Endothelial cell of umbilical vein (primary cell): ENCODE results near the gene ABCG4. TPM values are rescaled to one million over a fixed set of nuclear protein-coding genes. Genes with fewer than 3 reads are reported as not detected.
A peak's percentile ranks its signal among the peaks of the same experiment; 100 is the strongest.

ENCODE experiments used
- BruUV-seq: library from RNA; stranded (reverse); fragments of 400-500 nt; replicated peaks from 2 replicates; lab custom pipeline; 2021; lab: Mats Ljungman, UMichigan
- CTCF ChIA-PET: fragments of 300-600, 350-600 bp; sonication (Branson Sonifier 250); formaldehyde crosslinking; loops from one replicate; lab custom pipeline; 2021; ENCODE audit warnings: antibody characterized with exemption, inconsistent platforms; lab: Charles Lee
- POLR2A ChIA-PET: fragments of 300-600, 350-600 bp; sonication (Branson Sonifier 250); formaldehyde crosslinking; loops from one replicate; lab custom pipeline; 2021; ENCODE audit warnings: antibody characterized with exemption, inconsistent platforms; lab: Charles Lee
- DNase-seq: peaks from one replicate; pipeline ENCODE4 v3.0.0-alpha.2; 2011; ENCODE audit warnings: low read depth, low spot score
- FAIRE-seq: peaks from 2 replicates; lab custom pipeline; 2011; peaks lifted over from hg19 to GRCh38; lab: Jason Lieb, UNC
- H2AFZ ChIP-seq: 2 replicates; pipeline ENCODE4 v1.6.0; 2012; ENCODE audit warnings: low read depth, low read length, control low read depth, inconsistent platforms
- H3K27ac ChIP-seq: 2 replicates; pipeline ENCODE4 v1.5.1; 2011; ENCODE audit warnings: low read depth, mild to moderate bottlenecking, control low read depth, low read length, moderate library complexity; ENCODE audit not compliant: insufficient read depth
- H3K27me3 ChIP-seq, 2 experiments: 2 replicates each; pipeline versions ENCODE4 v1.6.0 to v1.6.1; 2011; ENCODE audit warnings: low read length in 2 of 2, mixed read lengths in 1 of 2; ENCODE audit not compliant: control insufficient read depth in 2 of 2, insufficient read depth in 2 of 2
- H3K36me3 ChIP-seq, 2 experiments: 2 replicates in 1 of 2; 3 replicates in 1 of 2; pipeline ENCODE4 v1.5.1; 2011; ENCODE audit warnings: low read length in 2 of 2, mild to moderate bottlenecking in 1 of 2, moderate library complexity in 1 of 2; ENCODE audit not compliant: control insufficient read depth in 2 of 2, insufficient read depth in 2 of 2; ENCODE audit errors: extremely low read depth in 1 of 2
- H3K4me1 ChIP-seq: 3 replicates; pipeline ENCODE4 v1.5.1; 2011; ENCODE audit warnings: mild to moderate bottlenecking, low read length; ENCODE audit not compliant: control insufficient read depth, insufficient read depth; ENCODE audit errors: extremely low read depth
- H3K4me2 ChIP-seq: 2 replicates; pipeline ENCODE4 v1.6.1; 2011; ENCODE audit warnings: low read length, control low read depth, mixed read lengths; ENCODE audit not compliant: insufficient read depth
- H3K4me3 ChIP-seq, 3 experiments: fragments of 200-600 bp in 1 of 3; sonication (generic), shearing (Covaris generic) in 1 of 3; replicated peaks in 1 of 3; 2 replicates each; pipeline ENCODE4 v1.5.1; 2011 to 2016; ENCODE audit warnings: control low read depth in 3 of 3, low read length in 3 of 3, mild to moderate bottlenecking in 2 of 3, inconsistent platforms in 1 of 3, low read depth in 1 of 3, moderate library complexity in 1 of 3; ENCODE audit not compliant: insufficient read depth in 1 of 3
- H3K79me2 ChIP-seq: 2 replicates; pipeline ENCODE4 v1.6.0; 2012; ENCODE audit warnings: low read length, inconsistent platforms; ENCODE audit not compliant: control insufficient read depth, insufficient read depth
- H3K9ac ChIP-seq: replicated peaks from 2 replicates; pipeline ENCODE3; 2011; ENCODE audit warnings: low read length, control low read depth; ENCODE audit not compliant: insufficient read depth; ENCODE audit errors: extremely low read depth
- H3K9me1 ChIP-seq: replicated peaks from 3 replicates; pipeline ENCODE4 v1.6.0; 2011; ENCODE audit warnings: mild to moderate bottlenecking, low read length; ENCODE audit not compliant: control insufficient read depth, insufficient read depth; ENCODE audit errors: extremely low read depth
- H3K9me3 ChIP-seq: replicated peaks from 2 replicates; pipeline ENCODE4 v1.5.1; 2012; ENCODE audit warnings: low read length, inconsistent platforms; ENCODE audit not compliant: control insufficient read depth, insufficient read depth
- H4K20me1 ChIP-seq: replicated peaks from 2 replicates; pipeline ENCODE3; 2011; ENCODE audit warnings: mild to moderate bottlenecking, low read length; ENCODE audit not compliant: control insufficient read depth, insufficient read depth; ENCODE audit errors: extremely low read depth
- EZH2 ChIP-seq: IDR thresholded peaks from 2 replicates; pipeline ENCODE4 v1.6.1; 2012; ENCODE audit warnings: borderline replicate concordance, low read depth, mild to moderate bottlenecking, moderate library complexity, low read length, inconsistent platforms; ENCODE audit not compliant: severe bottlenecking
- GATA2 ChIP-seq: IDR thresholded peaks from 2 replicates; pipeline ENCODE4 v1.7.0; 2011; ENCODE audit warnings: low read depth, mild to moderate bottlenecking, moderate library complexity, mixed read lengths, low read length; ENCODE audit not compliant: insufficient read length, insufficient read depth
- JUN ChIP-seq: IDR thresholded peaks from 2 replicates; pipeline ENCODE4 v1.6.1; 2011; ENCODE audit warnings: borderline replicate concordance, low read depth; ENCODE audit not compliant: insufficient read length, insufficient read depth
- MAX ChIP-seq: IDR thresholded peaks from 2 replicates; pipeline ENCODE4 v1.6.1; 2011; ENCODE audit not compliant: insufficient read depth, insufficient read length
- POLR2AphosphoS5 ChIP-seq: IDR thresholded peaks from 2 replicates; pipeline ENCODE4 v1.6.1; 2012; ENCODE audit warnings: low read depth, mild to moderate bottlenecking, control low read depth, low read length, moderate library complexity; ENCODE audit not compliant: insufficient read depth
- dilution Hi-C: fragments of 300-500 bp; cut with MboI; formaldehyde crosslinking; loops from one replicate; pipeline ENCODE4 v1.15.0; 2019; ENCODE audit warnings: low sequenced_read_pairs; ENCODE audit not compliant: extremely low pct_ligation_motif_present
- intact Hi-C: fragments of 100-400 bp; cut with micrococcal nuclease; formaldehyde crosslinking; loops from one replicate; pipeline ENCODE4 v1.10.0; 2022
- polyA plus RNA-seq, 4 experiments: library from polyadenylated mRNA; depleted of rRNA in 3 of 4; stranded (reverse) in 3 of 4; unstranded in 1 of 4; fragments of >200 nt; gene quantifications; 2 replicates each; pipeline versions ENCODE4 v1.2.1 to v1.2.3, GENCODE V29; 2011 to 2012; ENCODE audit warnings: missing spikeins in 1 of 4
- total RNA-seq: library from RNA; stranded (reverse); gene quantifications from 2 replicates; pipeline ENCODE4 v1.2.3, GENCODE V29; 2021
- TF ChIP-seq, protein P1 (sequence below), 2 donors: IDR thresholded peaks; 1 replicate in 1 of 2; 2 replicates in 1 of 2; pipeline ENCODE4 v1.5.1; 2011; ENCODE audit warnings: low read length in 2 of 2, mild to moderate bottlenecking in 2 of 2, moderate library complexity in 2 of 2, control low read depth in 1 of 2, inconsistent platforms in 1 of 2, low read depth in 1 of 2; ENCODE audit not compliant: insufficient read depth in 1 of 2; ENCODE audit errors: extremely low read depth in 1 of 2

Gene ABCG4
- total and polyA plus RNA-seq, 2 donors (not counting 3 experiments of a cell fraction or from before 2014, with no cell fraction given) = 1.0 to 1.7 TPM

DNA sequence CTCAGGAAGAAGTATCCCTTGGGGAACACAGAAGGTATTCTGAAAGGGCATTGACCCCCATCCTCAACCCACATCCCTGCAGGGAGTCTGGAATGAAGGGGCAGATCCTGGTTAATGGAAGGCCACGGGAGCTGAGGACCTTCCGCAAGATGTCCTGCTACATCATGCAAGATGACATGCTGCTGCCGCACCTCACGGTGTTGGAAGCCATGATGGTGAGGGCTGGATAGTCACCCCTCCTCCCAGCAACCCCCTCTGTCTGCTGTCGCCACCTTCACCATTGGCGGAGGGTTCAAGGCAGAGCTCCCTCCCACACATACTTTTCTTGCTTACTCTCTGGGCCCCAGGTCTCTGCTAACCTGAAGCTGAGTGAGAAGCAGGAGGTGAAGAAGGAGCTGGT lies 5.3 kb downstream of the ABCG4 start:
- Histone ChIP-seq H3K9me3 (no peaks in the 10 kb centered on the region), H3K4me1 (peaks cover 3% of the 10 kb centered on the region), H4K20me1 (no peaks in the 10 kb centered on the region), H3K36me3 (no peaks in the 10 kb centered on the region), H3K9me1 (no peaks in the 10 kb centered on the region), H3K4me3 (no peak overlapping the region), H3K4me2 (no peak overlapping the region), H3K27ac (no peak overlapping the region), H3K79me2 (no peaks in the 10 kb centered on the region), H2AFZ (no peak overlapping the region), H3K9ac (no peak overlapping the region), H3K27me3 (no peaks in the 10 kb centered on the region)
- intact Hi-C loops = loop anchor here (10.0 kb wide), 1 partner anchor 311 kb away; no protein-coding TSS in a partner anchor
- TF ChIP-seq MAX (no peak), EZH2 (no peak), GATA2 (no peak), POLR2AphosphoS5 (no peak)
- dilution Hi-C loops = no loop called here
- POLR2A ChIA-PET = interaction anchor here (0.7 kb wide), 1 partner anchor 9 kb away, joined by 3 read pairs; no protein-coding TSS in a partner anchor
- CTCF ChIA-PET = interaction anchor here (0.7 to 1.8 kb wide), 4 partner anchors 10 to 168 kb away, joined by 3 to 9 read pairs (median 3); no protein-coding TSS in a partner anchor
- FAIRE-seq = no peak
- DNase-seq = no peak
- BruUV-seq = no TSS peak

- no TSS peak for BruUV-seq
- dilution Hi-C loops (no loop called here), intact Hi-C loops (loop anchor here (10.0 kb wide), 1 partner anchor 309 kb away; no protein-coding TSS in a partner anchor)
- FAIRE-seq (peak; percentile 26), DNase-seq (no peak)
- POLR2A ChIA-PET = interaction anchor here (0.5 kb wide), 1 partner anchor 11 kb away, joined by 5 read pairs; no protein-coding TSS in a partner anchor
- Histone ChIP-seq H3K27me3 (no peaks in the 10 kb centered on the region), H3K36me3 (no peaks in the 10 kb centered on the region), H3K4me2 (no peak overlapping the region), H3K4me3 (no peak overlapping the region), H4K20me1 (no peaks in the 10 kb centered on the region), H3K9me1 (no peaks in the 10 kb centered on the region), H3K79me2 (no peaks in the 10 kb centered on the region), H3K9me3 (no peaks in the 10 kb centered on the region), H3K9ac (no peak overlapping the region), H2AFZ (no peak overlapping the region), H3K4me1 (no peaks in the 10 kb centered on the region), H3K27ac (no peak overlapping the region)
- CTCF ChIA-PET = interaction anchor here (0.8 to 1.6 kb wide), 6 partner anchors 10 to 42 kb away, joined by 3 to 7 read pairs (median 3); partner anchors contain the start of gene NLRX1
- TF ChIP-seq, protein P1, sequence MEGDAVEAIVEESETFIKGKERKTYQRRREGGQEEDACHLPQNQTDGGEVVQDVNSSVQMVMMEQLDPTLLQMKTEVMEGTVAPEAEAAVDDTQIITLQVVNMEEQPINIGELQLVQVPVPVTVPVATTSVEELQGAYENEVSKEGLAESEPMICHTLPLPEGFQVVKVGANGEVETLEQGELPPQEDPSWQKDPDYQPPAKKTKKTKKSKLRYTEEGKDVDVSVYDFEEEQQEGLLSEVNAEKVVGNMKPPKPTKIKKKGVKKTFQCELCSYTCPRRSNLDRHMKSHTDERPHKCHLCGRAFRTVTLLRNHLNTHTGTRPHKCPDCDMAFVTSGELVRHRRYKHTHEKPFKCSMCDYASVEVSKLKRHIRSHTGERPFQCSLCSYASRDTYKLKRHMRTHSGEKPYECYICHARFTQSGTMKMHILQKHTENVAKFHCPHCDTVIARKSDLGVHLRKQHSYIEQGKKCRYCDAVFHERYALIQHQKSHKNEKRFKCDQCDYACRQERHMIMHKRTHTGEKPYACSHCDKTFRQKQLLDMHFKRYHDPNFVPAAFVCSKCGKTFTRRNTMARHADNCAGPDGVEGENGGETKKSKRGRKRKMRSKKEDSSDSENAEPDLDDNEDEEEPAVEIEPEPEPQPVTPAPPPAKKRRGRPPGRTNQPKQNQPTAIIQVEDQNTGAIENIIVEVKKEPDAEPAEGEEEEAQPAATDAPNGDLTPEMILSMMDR (IDR thresholded peaks at IDR 0.05; ENCODE audit: extremely low read depth in 1 of 2, insufficient read depth in 1 of 2, low read depth in 1 of 2, low read length in 2 of 2) = peak; percentile 20 to 29
- no peak for TF ChIP-seq JUN
These were observed 7.1 kb downstream of the ABCG4 start for GRCh38 chr11:119155733-119156492.
